ENCODE data around the gene TMEM97. TPM values are rescaled to one million over a fixed set of nuclear protein-coding genes. Genes with fewer than 3 reads are reported as not detected.

The TMEM97 gene
- total RNA-seq, 1 donor from 2014 or later, result 12.5 TPM

DNA sequence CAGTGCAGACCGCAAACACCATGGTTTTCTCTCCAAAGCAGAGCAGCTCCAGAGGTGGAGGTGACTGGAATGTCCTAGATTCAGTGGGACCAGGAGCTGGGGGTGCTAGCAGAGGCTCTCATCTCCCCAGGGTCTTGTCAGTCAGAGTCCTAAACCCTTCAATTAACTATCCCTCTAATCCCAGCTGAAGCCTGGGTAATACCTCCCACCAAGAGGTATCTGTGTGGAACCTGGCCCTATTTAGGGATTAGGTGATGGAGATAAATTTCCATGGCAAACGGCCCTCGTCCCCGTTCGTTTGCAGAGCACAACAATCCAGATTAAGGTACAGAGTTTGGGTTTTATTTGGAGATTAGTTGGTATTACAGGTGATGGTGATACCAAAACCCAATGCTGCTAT lies 44.2 kb downstream of the TMEM97 start:
- H3K36me3 ChIP-seq (ENCODE audit: control insufficient read depth in 3 of 3, insufficient read depth in 3 of 3, low read length in 3 of 3), result peaks cover 49 to 56% (median 55%) of the 10 kb centered on the region in 3 donors

DNA sequence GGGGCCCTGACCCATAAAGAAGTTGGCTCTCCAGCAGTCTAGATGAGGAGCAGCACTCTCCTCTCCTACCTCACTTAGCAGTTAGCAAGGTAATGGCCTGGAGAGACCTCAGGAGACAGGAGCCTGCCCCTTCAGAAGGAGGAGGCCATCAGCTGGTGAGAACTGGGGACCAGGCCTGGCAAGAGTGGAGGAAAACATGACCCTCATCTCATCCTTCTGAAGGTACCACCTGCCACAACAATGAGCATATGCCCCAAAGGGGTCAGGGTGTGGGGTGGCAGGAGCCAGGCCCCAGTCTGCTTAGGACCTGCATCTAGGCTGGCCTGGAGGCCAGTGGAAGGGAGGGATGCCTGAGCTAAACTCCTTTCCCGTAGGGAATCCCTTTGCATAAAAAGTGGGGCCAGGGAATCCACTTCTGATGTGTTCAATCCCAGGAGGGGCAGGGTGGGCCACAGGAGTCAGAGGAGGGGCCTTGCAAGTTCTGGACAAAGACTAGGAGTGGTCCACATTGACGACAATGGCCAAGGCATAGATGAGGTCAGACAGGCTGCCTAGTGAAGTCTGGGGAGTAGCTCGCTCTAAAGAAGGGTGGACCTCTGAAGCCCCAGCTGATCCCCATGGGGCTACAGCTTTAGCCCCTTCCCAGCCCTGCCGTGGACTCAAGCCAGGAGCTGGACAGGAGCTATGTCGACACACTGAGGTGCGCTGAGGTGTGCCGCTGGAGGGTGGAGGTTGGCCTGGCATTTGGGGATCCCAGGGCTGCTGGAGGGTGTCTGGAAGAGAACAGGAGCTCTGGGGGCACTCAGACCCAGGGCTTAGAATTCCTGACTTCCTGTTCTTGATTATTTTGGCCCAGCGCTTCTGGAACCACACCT lies 45.0 kb downstream of the TMEM97 start:
- Histone ChIP-seq H3K36me3 (ENCODE audit: control insufficient read depth in 3 of 3, insufficient read depth in 3 of 3, low read length in 3 of 3) (peaks cover 49 to 56% (median 54%) of the 10 kb centered on the region in 3 donors), H3K27ac (ENCODE audit: low read depth, low read length) (no peak overlapping the region), H3K4me3 (ENCODE audit: low read length in 3 of 3) (no peak overlapping the region), H3K4me1 (ENCODE audit: control insufficient read depth in 3 of 3, insufficient read depth in 3 of 3, low read length in 3 of 3) (no peaks in the 10 kb centered on the region), H3K27me3 (ENCODE audit: control insufficient read depth in 3 of 3, insufficient read depth in 3 of 3, low read length in 3 of 3) (no peaks in the 10 kb centered on the region), H3K9me3 (ENCODE audit: control insufficient read depth in 3 of 3, low read length in 3 of 3) (no peaks in the 10 kb centered on the region), H3K9ac (ENCODE audit: low read depth in 1 of 3, low read length in 3 of 3) (no peak overlapping the region)

More for the DNA sequence above, 44.2 kb downstream of the TMEM97 start:
- no peaks in the 10 kb centered on the region for H3K27me3 ChIP-seq (ENCODE audit: control insufficient read depth in 3 of 3, insufficient read depth in 3 of 3, low read length in 3 of 3)
- no peaks in the 10 kb centered on the region for H3K9me3 ChIP-seq (ENCODE audit: control insufficient read depth in 3 of 3, low read length in 3 of 3)
- H3K27ac ChIP-seq (ENCODE audit: low read depth, low read length), result no peak overlapping the region
- H3K4me3 ChIP-seq (ENCODE audit: low read length in 3 of 3), result no peak overlapping the region
- no peak overlapping the region for H3K9ac ChIP-seq (ENCODE audit: low read depth in 1 of 3, low read length in 3 of 3)
- H3K4me1 ChIP-seq (ENCODE audit: control insufficient read depth in 3 of 3, insufficient read depth in 3 of 3, low read length in 3 of 3), result peaks cover 5 to 7% (median 6%) of the 10 kb centered on the region in 3 donors

DNA sequence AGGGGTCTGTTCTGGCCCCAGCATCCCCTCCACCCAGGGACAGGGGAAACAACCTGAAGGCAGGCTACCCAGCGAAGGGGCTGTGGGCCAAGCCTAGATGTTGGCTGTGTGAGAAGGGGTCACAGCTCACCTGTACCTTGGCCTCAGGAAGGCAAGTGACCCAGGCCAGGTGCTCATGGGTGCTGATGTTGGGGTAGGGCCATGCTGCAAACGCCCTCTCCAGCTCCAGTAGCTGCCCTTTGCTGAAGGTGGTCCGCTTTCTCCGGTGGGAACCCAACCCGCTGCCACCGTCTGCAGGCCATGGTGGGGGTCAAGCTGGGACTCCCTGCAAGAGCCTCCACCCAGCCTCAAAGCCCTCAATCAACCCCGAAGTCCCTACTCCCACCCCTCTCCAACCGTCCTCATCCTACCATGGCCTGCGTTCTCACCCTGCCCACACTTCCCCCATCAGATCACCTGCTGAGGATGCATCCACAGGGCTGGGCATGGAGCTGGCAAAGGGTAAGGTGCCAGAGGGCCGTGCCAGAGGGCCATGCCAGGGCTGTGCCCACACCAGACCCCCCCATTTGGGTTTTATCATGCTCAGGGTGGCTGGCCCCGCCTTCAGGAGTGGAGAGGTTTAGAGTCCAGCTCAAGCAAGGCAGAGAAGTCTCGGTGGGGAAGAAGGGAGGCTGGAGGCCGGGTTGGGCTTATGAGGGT lies 45.8 kb downstream of the TMEM97 start, which contains the start of gene SEBOX:
Gene SEBOX, minus strand, starts transcription at position 535 of the 699 bp plus-strand sequence. Its CDS starts 48 bp downstream, at position 487.
- H3K9ac ChIP-seq (ENCODE audit: low read depth in 1 of 3, low read length in 3 of 3), result no peak within 1 kb of the TSS
- no peak within 1 kb of the TSS for H3K27ac ChIP-seq (ENCODE audit: low read depth, low read length)
- H3K4me3 ChIP-seq (ENCODE audit: low read length in 3 of 3), result no peak within 1 kb of the TSS
- no peaks in the 10 kb centered on the region for H3K9me3 ChIP-seq (ENCODE audit: control insufficient read depth in 3 of 3, low read length in 3 of 3)
- peaks cover 45 to 51% (median 48%) of the 10 kb centered on the region in 3 donors for H3K36me3 ChIP-seq (ENCODE audit: control insufficient read depth in 3 of 3, insufficient read depth in 3 of 3, low read length in 3 of 3)
- peaks cover 0 to 1% (median under 1%) of the 10 kb centered on the region in 3 donors for H3K4me1 ChIP-seq (ENCODE audit: control insufficient read depth in 3 of 3, insufficient read depth in 3 of 3, low read length in 3 of 3)
- H3K27me3 ChIP-seq (ENCODE audit: control insufficient read depth in 3 of 3, insufficient read depth in 3 of 3, low read length in 3 of 3), result no peaks in the 10 kb centered on the region

DNA sequence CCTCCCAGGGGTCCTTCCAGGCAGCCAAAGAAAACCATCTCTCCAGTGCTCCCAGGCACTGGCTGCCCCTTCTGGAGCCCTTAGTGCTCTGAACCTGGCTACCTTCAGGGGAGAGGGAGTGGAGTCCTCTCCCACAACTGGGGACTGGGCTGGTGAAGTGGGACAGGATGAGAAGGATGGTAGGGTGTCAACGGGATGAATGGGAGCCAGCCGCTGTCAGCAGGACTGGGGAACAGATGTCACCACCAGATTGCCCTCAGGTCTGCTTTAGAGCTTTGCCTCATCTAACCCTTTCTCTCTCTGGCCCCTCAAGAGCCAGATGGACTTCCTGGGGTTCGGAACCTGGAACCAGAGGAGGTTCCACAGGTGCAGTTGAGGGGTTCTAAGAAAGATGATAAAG lies 46.5 kb downstream of the TMEM97 start:
- Histone ChIP-seq H3K9me3 (ENCODE audit: control insufficient read depth in 3 of 3, low read length in 3 of 3) (no peaks in the 10 kb centered on the region), H3K27me3 (ENCODE audit: control insufficient read depth in 3 of 3, insufficient read depth in 3 of 3, low read length in 3 of 3) (no peaks in the 10 kb centered on the region), H3K4me3 (ENCODE audit: low read length in 3 of 3) (no peak overlapping the region), H3K4me1 (ENCODE audit: control insufficient read depth in 3 of 3, insufficient read depth in 3 of 3, low read length in 3 of 3) (peaks cover 0 to 8% (median 7%) of the 10 kb centered on the region in 3 donors), H3K36me3 (ENCODE audit: control insufficient read depth in 3 of 3, insufficient read depth in 3 of 3, low read length in 3 of 3) (peaks cover 39 to 44% (median 41%) of the 10 kb centered on the region in 3 donors), H3K27ac (ENCODE audit: low read depth, low read length) (no peak overlapping the region), H3K9ac (ENCODE audit: low read depth in 1 of 3, low read length in 3 of 3) (no peak overlapping the region)

DNA sequence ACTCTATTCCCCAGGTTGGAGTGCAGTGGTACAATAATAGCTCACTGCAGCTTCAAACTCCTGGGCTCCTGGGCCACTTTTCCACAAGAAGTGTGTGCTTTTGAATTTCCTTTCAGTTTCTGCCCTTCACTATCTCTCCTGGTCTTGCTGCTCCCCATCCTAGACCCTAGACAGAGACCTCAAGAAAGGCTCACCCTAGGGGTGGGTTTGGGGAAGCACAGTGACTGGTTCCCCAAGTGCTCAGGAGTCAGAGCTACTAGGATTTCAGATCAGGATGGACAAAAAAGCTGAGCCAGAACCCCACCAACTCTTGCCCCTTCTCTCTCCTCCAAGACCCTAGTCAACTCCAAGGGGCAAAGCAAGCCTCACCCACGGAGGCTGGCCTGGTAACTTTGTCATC lies 47.6 kb downstream of the TMEM97 start:
- no peak overlapping the region for H3K4me3 ChIP-seq (ENCODE audit: low read length in 3 of 3)
- H3K9ac ChIP-seq (ENCODE audit: low read depth in 1 of 3, low read length in 3 of 3), result no peak overlapping the region
- H3K4me1 ChIP-seq (ENCODE audit: control insufficient read depth in 3 of 3, insufficient read depth in 3 of 3, low read length in 3 of 3), result peaks cover 2 to 10% (median 9%) of the 10 kb centered on the region in 3 donors
- H3K27me3 ChIP-seq (ENCODE audit: control insufficient read depth in 3 of 3, insufficient read depth in 3 of 3, low read length in 3 of 3), result peaks cover 0 to under 1% (median 0%) of the 10 kb centered on the region in 3 donors
- H3K36me3 ChIP-seq (ENCODE audit: control insufficient read depth in 3 of 3, insufficient read depth in 3 of 3, low read length in 3 of 3), result peaks cover 28 to 33% (median 30%) of the 10 kb centered on the region in 3 donors
- H3K27ac ChIP-seq (ENCODE audit: low read depth, low read length), result no peak overlapping the region
- no peaks in the 10 kb centered on the region for H3K9me3 ChIP-seq (ENCODE audit: control insufficient read depth in 3 of 3, low read length in 3 of 3)

DNA sequence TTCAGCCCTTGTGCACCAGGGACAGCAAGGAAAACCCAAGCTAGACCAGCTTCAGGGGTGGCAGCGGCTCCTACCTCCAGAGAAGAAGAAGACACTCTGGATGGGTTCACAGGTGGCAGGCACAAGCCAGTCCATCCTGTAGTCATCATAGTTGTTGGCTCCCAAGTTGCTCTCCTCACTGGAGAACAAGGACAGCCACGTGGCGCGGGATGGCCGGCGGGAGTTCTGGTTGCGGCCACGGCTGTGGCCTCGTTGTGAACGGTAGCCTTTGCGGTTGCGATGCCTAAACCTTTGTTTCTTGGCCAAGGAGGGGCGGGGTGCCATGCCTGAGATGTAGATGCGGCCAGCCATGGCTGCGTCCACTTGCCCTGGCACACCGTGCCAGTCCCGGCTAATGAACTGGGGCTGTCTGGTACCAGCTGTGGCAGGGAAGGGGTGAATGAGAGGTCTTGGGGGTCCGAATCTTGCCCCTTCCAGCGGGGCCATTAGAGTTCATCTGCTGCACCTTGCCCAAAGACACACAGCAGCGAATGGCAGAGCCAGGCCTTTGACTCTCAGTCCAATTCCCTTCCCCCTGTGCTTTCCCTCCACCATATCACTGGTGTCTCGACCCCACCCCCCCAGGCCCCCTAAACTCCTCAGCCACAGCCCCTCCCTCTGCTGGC lies 48.8 kb downstream of the TMEM97 start:
- no peak overlapping the region for H3K9ac ChIP-seq (ENCODE audit: low read depth in 1 of 3, low read length in 3 of 3)
- H3K27me3 ChIP-seq (ENCODE audit: control insufficient read depth in 3 of 3, insufficient read depth in 3 of 3, low read length in 3 of 3), result peaks cover 0 to 11% (median 0%) of the 10 kb centered on the region in 3 donors
- H3K4me3 ChIP-seq (ENCODE audit: low read length in 3 of 3), result no peak overlapping the region
- no peaks in the 10 kb centered on the region for H3K9me3 ChIP-seq (ENCODE audit: control insufficient read depth in 3 of 3, low read length in 3 of 3)
- H3K36me3 ChIP-seq (ENCODE audit: control insufficient read depth in 3 of 3, insufficient read depth in 3 of 3, low read length in 3 of 3), result peaks cover 17 to 21% (median 19%) of the 10 kb centered on the region in 3 donors
- peaks cover 9 to 20% (median 18%) of the 10 kb centered on the region in 3 donors for H3K4me1 ChIP-seq (ENCODE audit: control insufficient read depth in 3 of 3, insufficient read depth in 3 of 3, low read length in 3 of 3)
- H3K27ac ChIP-seq (ENCODE audit: low read depth, low read length), result no peak overlapping the region

DNA sequence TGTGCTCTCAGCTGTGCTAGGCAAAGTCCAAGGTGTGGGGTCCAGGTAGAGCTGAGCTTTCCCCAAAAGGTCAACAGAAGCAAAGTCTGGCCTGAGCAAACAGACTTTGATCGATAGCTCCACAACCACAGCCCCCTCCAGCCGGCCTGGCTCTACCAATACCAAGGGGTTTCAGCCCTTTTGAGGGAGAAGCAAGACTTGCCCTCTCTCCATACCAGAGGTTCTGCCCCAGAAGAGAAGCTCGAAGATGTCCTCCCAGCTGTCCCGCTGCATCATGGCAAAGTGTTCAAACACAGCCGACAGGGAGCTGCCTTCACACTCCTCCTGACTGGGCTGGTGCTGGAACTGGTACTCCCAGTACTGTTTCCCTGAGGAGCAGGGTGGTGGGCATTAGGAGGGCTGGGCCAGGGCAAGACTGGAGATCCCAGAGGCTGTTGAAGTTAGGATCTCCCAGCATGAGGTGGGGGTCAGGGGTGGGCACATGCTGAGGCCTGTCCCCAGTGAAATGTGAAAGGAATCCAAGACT lies 49.4 kb downstream of the TMEM97 start:
- Histone ChIP-seq H3K9me3 (ENCODE audit: control insufficient read depth in 3 of 3, low read length in 3 of 3) (no peaks in the 10 kb centered on the region), H3K4me1 (ENCODE audit: control insufficient read depth in 3 of 3, insufficient read depth in 3 of 3, low read length in 3 of 3) (peaks cover 15 to 24% (median 22%) of the 10 kb centered on the region in 3 donors), H3K4me3 (ENCODE audit: low read length in 3 of 3) (no peak overlapping the region), H3K27me3 (ENCODE audit: control insufficient read depth in 3 of 3, insufficient read depth in 3 of 3, low read length in 3 of 3) (peaks cover 0 to 15% (median 5%) of the 10 kb centered on the region in 3 donors), H3K9ac (ENCODE audit: low read depth in 1 of 3, low read length in 3 of 3) (no peak overlapping the region), H3K27ac (ENCODE audit: low read depth, low read length) (no peak overlapping the region), H3K36me3 (ENCODE audit: control insufficient read depth in 3 of 3, insufficient read depth in 3 of 3, low read length in 3 of 3) (peaks cover 11 to 15% (median 13%) of the 10 kb centered on the region in 3 donors)

DNA sequence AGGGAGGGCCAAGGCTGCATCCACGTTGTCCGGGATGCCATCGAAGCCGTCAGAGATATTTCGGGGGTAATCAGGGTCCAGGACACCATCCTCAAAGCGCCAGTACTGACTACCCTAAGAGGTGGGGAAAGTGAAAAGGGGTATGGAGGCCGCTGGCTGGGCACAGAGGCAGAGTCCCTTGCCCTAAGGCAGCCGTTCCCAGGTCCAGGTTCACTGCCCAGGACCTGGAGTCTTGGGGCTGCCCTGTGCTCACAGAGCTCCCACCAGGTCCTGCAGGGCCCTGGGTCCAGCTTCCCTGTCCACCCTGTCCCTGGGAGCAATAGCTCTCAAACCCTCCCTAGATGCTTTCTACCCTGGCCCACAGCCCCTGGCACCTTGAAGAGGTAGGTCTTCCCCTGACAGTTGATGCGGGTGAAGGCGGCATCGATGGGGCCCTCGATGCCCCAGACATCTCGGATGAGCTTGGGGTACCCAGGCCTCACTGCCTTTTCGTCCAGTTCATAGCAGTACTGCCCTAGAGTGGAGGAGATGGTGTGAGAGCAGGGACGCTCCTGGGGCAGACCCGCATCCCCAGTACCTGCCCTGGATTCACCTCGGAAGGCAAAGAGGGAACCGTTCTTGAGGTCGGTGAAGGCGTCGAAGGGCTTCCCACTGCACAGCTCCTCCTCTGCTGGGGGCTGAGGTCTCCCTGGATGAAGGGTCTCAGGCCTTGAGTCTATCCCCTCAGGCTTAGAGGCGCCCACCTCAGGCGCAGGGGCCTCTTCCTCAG lies 50.1 kb downstream of the TMEM97 start:
- Histone ChIP-seq H3K4me3 (ENCODE audit: low read length in 3 of 3) (no peak overlapping the region), H3K36me3 (ENCODE audit: control insufficient read depth in 3 of 3, insufficient read depth in 3 of 3, low read length in 3 of 3) (peaks cover 5 to 8% (median 6%) of the 10 kb centered on the region in 3 donors), H3K27me3 (ENCODE audit: control insufficient read depth in 3 of 3, insufficient read depth in 3 of 3, low read length in 3 of 3) (peaks cover 0 to 15% (median 7%) of the 10 kb centered on the region in 3 donors), H3K9me3 (ENCODE audit: control insufficient read depth in 3 of 3, low read length in 3 of 3) (no peaks in the 10 kb centered on the region), H3K27ac (ENCODE audit: low read depth, low read length) (no peak overlapping the region), H3K9ac (ENCODE audit: low read depth in 1 of 3, low read length in 3 of 3) (no peak overlapping the region), H3K4me1 (ENCODE audit: control insufficient read depth in 3 of 3, insufficient read depth in 3 of 3, low read length in 3 of 3) (peaks cover 17 to 25% (median 22%) of the 10 kb centered on the region in 3 donors)

DNA sequence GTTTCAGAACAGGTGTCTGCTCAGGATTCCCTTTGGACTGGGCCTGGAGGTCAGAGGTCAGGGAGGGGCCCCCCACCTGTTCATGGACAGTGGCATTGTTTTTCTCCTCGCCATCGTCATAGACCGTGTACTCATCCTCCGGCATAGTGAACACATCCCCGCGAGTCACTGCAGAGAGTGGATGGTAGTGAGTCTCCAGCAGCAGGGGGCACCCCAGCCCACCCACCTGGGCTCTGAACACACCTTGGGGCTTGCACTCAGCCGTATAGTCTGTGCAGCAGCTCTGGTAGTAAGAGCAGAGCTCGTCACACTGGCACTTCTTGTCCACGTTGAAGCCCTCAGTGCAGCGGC lies 50.7 kb downstream of the TMEM97 start:
- no peak overlapping the region for H3K4me3 ChIP-seq (ENCODE audit: low read length in 3 of 3)
- no peak overlapping the region for H3K9ac ChIP-seq (ENCODE audit: low read depth in 1 of 3, low read length in 3 of 3)
- H3K27me3 ChIP-seq (ENCODE audit: control insufficient read depth in 3 of 3, insufficient read depth in 3 of 3, low read length in 3 of 3), result peaks cover 0 to 15% (median 7%) of the 10 kb centered on the region in 3 donors
- peaks cover 17 to 25% (median 22%) of the 10 kb centered on the region in 3 donors for H3K4me1 ChIP-seq (ENCODE audit: control insufficient read depth in 3 of 3, insufficient read depth in 3 of 3, low read length in 3 of 3)
- peaks cover 1 to 6% (median 4%) of the 10 kb centered on the region in 3 donors for H3K36me3 ChIP-seq (ENCODE audit: control insufficient read depth in 3 of 3, insufficient read depth in 3 of 3, low read length in 3 of 3)
- H3K27ac ChIP-seq (ENCODE audit: low read depth, low read length), result no peak overlapping the region
- no peaks in the 10 kb centered on the region for H3K9me3 ChIP-seq (ENCODE audit: control insufficient read depth in 3 of 3, low read length in 3 of 3)
